ENCODE measurements around the gene TMC1. TPM values are rescaled to one million over a fixed set of nuclear protein-coding genes. Genes with fewer than 3 reads are reported as not detected.

The TMC1 gene
- total and polyA plus RNA-seq, 2 of the 8 experiments (the other 6 are each of a cell fraction or from before 2014, with no cell fraction given) = 0.95 to 0.98 TPM

- H3K4me2 ChIP-seq (ENCODE audit: insufficient read depth in 1 of 2, low read depth in 2 of 2, low read length in 2 of 2) = no peak overlapping the region
- WGBS, 2 experiments (ENCODE audit: extremely low coverage in 1 of 2, insufficient coverage in 1 of 2, insufficient read length in 1 of 2, insufficient replicate concordance in 2 of 2, low coverage in 1 of 2, low lambda C conversion rate in 2 of 2, missing lambda C conversion rate in 1 of 2) = 85% methylated on average over 4 of the region's 4 CpGs; no CpG with 5 or more reads in 1 of the 2 experiments
- H3K79me2 ChIP-seq (ENCODE audit: control insufficient read depth in 1 of 2, insufficient read depth in 2 of 2, low read length in 2 of 2) = no peaks in the 10 kb centered on the region
- H3K23ac ChIP-seq (ENCODE audit: insufficient read length) = no peak overlapping the region
- no peaks in the 10 kb centered on the region for H3K79me1 ChIP-seq (ENCODE audit: low read depth, low read length)
- no peak overlapping the region for H3K27ac ChIP-seq (ENCODE audit: low read depth, low read length)
- POLR2A ChIA-PET (ENCODE audit: partially characterized antibody) = interaction anchor here (0.6 to 2.7 kb wide), 4 partner anchors 146 to 335 kb away, joined by 3 to 5 read pairs (median 4); no protein-coding TSS in a partner anchor
- DNase-seq (ENCODE audit: low read depth in 1 of 2, low spot score in 2 of 2) (no peak), FAIRE-seq (no peak)
- H2AFZ ChIP-seq (ENCODE audit: low read length) = peak overlapping the region; percentile 35; the same call in 1 of the 2 replicates
- no peak overlapping the region for H2BK5ac ChIP-seq (ENCODE audit: low read depth, low read length)
- no peak overlapping the region for H4K91ac ChIP-seq (replicated peaks; ENCODE audit: insufficient read length, low read length)
- no peak overlapping the region for H2BK15ac ChIP-seq (ENCODE audit: low read length)
- H4K8ac ChIP-seq (ENCODE audit: extremely low read depth, insufficient read depth, low read length) = no peak overlapping the region
- no peak overlapping the region for H2BK20ac ChIP-seq (ENCODE audit: low read length)
- H3K23me2 ChIP-seq (ENCODE audit: low read depth, low read length) = no peaks in the 10 kb centered on the region
- H3K18ac ChIP-seq (ENCODE audit: extremely low read depth, low read length) = no peak overlapping the region
- no peak overlapping the region for H2AK5ac ChIP-seq (ENCODE audit: low read depth, low read length)
- CTCF ChIA-PET (ENCODE audit: partially characterized antibody) = interaction anchor here (0.6 to 1.9 kb wide), 6 partner anchors 15 to 398 kb away, joined by 3 to 9 read pairs (median 4); no protein-coding TSS in a partner anchor
- H3K56ac ChIP-seq (replicated peaks; ENCODE audit: insufficient read length, low read depth, low read length) = no peak overlapping the region
- H3K4me3 ChIP-seq (ENCODE audit: extremely low read depth in 1 of 4, insufficient read depth in 2 of 4, low read depth in 3 of 4, low read length in 4 of 4) = no peak overlapping the region
- no peaks in the 10 kb centered on the region for H3K36me3 ChIP-seq (ENCODE audit: control insufficient read depth in 2 of 4, insufficient read depth in 4 of 4, low read length in 3 of 4)
- H3K4me1 ChIP-seq (replicated peaks in 1 of 4; ENCODE audit: control insufficient read depth in 3 of 4, insufficient read depth in 4 of 4, low read length in 3 of 4) = no peaks in the 10 kb centered on the region
- no peak overlapping the region for H2BK120ac ChIP-seq (replicated peaks; ENCODE audit: low read depth, low read length)
- no peak overlapping the region for H3K14ac ChIP-seq (ENCODE audit: insufficient read length)
- H3K27me3 ChIP-seq (replicated peaks in 1 of 4; ENCODE audit: control insufficient read depth in 3 of 4, extremely low read depth in 1 of 4, insufficient read depth in 3 of 4, low read length in 3 of 4) = no peaks in the 10 kb centered on the region
- no peak overlapping the region for H2BK12ac ChIP-seq (ENCODE audit: low read depth, low read length)
- H4K5ac ChIP-seq (ENCODE audit: insufficient read length, low read depth, low read length) = no peak overlapping the region
- H4K20me1 ChIP-seq (replicated peaks in 1 of 2; ENCODE audit: control insufficient read depth in 1 of 2, insufficient read depth in 2 of 2, low read length in 2 of 2) = no peaks in the 10 kb centered on the region
- H3K4ac ChIP-seq (replicated peaks; ENCODE audit: insufficient read length, low read depth, low read length) = no peak overlapping the region
- no peak overlapping the region; a peak in 1 of 7 replicates for H3K9ac ChIP-seq (replicated peaks in 1 of 4; ENCODE audit: extremely low read depth in 1 of 4, low read depth in 3 of 4, low read length in 3 of 4)
- H3K9me3 ChIP-seq (ENCODE audit: insufficient read depth in 2 of 2, low read depth in 1 of 2, low read length in 1 of 2) = no peaks in the 10 kb centered on the region
- TF ChIP-seq SP2 (IDR thresholded peaks at IDR 0.05; ENCODE audit: low read length) (no peak), EGR1 (IDR thresholded peaks at IDR 0.05; ENCODE audit: borderline replicate concordance, low read depth, low read length) (no peak), CREB1 (IDR thresholded peaks at IDR 0.05) (no peak), POU5F1 (IDR thresholded peaks at IDR 0.05; ENCODE audit: low read depth, low read length) (no peak), HDAC6 (IDR thresholded peaks at IDR 0.05; ENCODE audit: low read depth, low read length) (no peak)
Observed at GRCh38 chr9:72577212-72577753, 55.9 kb downstream of the TMC1 start.

All from H1 (cell line).